Fibroblast of skin of abdomen (primary cell): ENCODE measurements around the gene FUT1.
A peak's percentile ranks its signal among the peaks of the same experiment; 100 is the strongest.
"Not testable (repeated sequence)": the region's sequence is repeated elsewhere in the genome, so short reads cannot be mapped to it uniquely, and the experiment has no call there.

ENCODE experiments used
- DNase-seq: peaks from one replicate; pipeline ENCODE4 v3.0.0-alpha.2; 2013

FUT1 gene

GRCh38 chr19:48768171-48768753, 15.8 kb upstream of the FUT1 start:
- DNase-seq: not testable (repeated sequence)

- DNase-seq: not testable (repeated sequence)
Measured at GRCh38 chr19:48765816-48766215, 13.4 kb upstream of the FUT1 start.

- no peak for DNase-seq
Measured at GRCh38 chr19:48760504-48761205, 8.2 kb upstream of the FUT1 start.

- DNase-seq: no peak
Measured at GRCh38 chr19:48757741-48758144, 5.3 kb upstream of the FUT1 start.

- no peak for DNase-seq
Measured at GRCh38 chr19:48757089-48757675, 4.7 kb upstream of the FUT1 start.

- DNase-seq: no peak
Measured at GRCh38 chr19:48756686-48757085, 4.2 kb upstream of the FUT1 start.

GRCh38 chr19:48756212-48756611, 3.8 kb upstream of the FUT1 start:
- DNase-seq: no peak

- no peak for DNase-seq
Measured at GRCh38 chr19:48755787-48756186, 3.3 kb upstream of the FUT1 start.

- DNase-seq: peak; percentile 35
Measured at GRCh38 chr19:48755084-48755641, 2.7 kb upstream of the FUT1 start, which contains the start of gene FGF21. Gene FGF21, plus strand, starts transcription at chr19:48755524. Its CDS starts 713 bp downstream, at chr19:48756237.

- DNase-seq: no peak
Measured at GRCh38 chr19:48751845-48752495, 471 bp downstream of the FUT1 start.

GRCh38 chr19:48750771-48751504, 1.5 kb downstream of the FUT1 start:
- no peak for DNase-seq

- no peak for DNase-seq
Measured at GRCh38 chr19:48750351-48750750, 2.1 kb downstream of the FUT1 start.

- no peak for DNase-seq
Measured at GRCh38 chr19:48749571-48750198, 2.8 kb downstream of the FUT1 start.

GRCh38 chr19:48746738-48747575, 5.5 kb downstream of the FUT1 start, which contains the start of gene IZUMO1:
Gene IZUMO1, minus strand, starts transcription at chr19:48746909. Its CDS starts 1,050 bp downstream, at chr19:48745859.
- peak; percentile 90 for DNase-seq

GRCh38 chr19:48746110-48746509, 6.3 kb downstream of the FUT1 start:
- no peak for DNase-seq

GRCh38 chr19:48745208-48745995, 7.0 kb downstream of the FUT1 start:
- DNase-seq: peak; percentile 49

GRCh38 chr19:48742096-48742495, 10.3 kb downstream of the FUT1 start:
- no peak for DNase-seq

GRCh38 chr19:48741129-48741999, 11.1 kb downstream of the FUT1 start:
- no peak for DNase-seq
